HepG2 (cell line): ENCODE results near the gene ABHD1. TPM values are rescaled to one million over a fixed set of nuclear protein-coding genes. Genes with fewer than 3 reads are reported as not detected.

ENCODE experiments used
- CERS6 ChIP-seq: sonication (generic); formaldehyde crosslinking; IDR thresholded peaks from 2 replicates; pipeline ENCODE4 v1.5.0; 2020; ENCODE audit warnings: missing genetic modification reagents
- DNMT1 ChIP-seq: sonication (generic); formaldehyde crosslinking; IDR thresholded peaks from 2 replicates; pipeline ENCODE4 v1.5.1; 2020; ENCODE audit warnings: mild to moderate bottlenecking, missing genetic modification reagents
- EZH2 ChIP-seq: conservative IDR thresholded peaks from 2 replicates; pipeline ENCODE4 v1.6.1; 2012; ENCODE audit warnings: mild to moderate bottlenecking, low read depth, low read length, moderate library complexity
- GTF3A ChIP-seq: sonication (generic); formaldehyde crosslinking; conservative IDR thresholded peaks from 2 replicates; pipeline ENCODE4 v1.4.0; 2020; ENCODE audit warnings: mild to moderate bottlenecking, missing genetic modification reagents
- IRF1 ChIP-seq: sonication (generic); formaldehyde crosslinking; IDR thresholded peaks from 2 replicates; pipeline ENCODE4 v1.4.0; 2020; ENCODE audit warnings: low read depth, mild to moderate bottlenecking, missing genetic modification reagents
- NFE2L1 ChIP-seq: sonication (generic); formaldehyde crosslinking; IDR thresholded peaks from 2 replicates; pipeline ENCODE4 v1.4.0; 2020; ENCODE audit warnings: missing genetic modification reagents, mild to moderate bottlenecking, borderline replicate concordance
- PATZ1 ChIP-seq: sonication (generic); formaldehyde crosslinking; IDR thresholded peaks from 2 replicates; pipeline ENCODE4 v1.4.0; 2020; ENCODE audit warnings: missing genetic modification reagents
- PAXIP1 ChIP-seq: sonication (generic); formaldehyde crosslinking; conservative IDR thresholded peaks from 2 replicates; pipeline ENCODE4 v1.4.0; 2020; ENCODE audit warnings: mild to moderate bottlenecking, missing genetic modification reagents, moderate library complexity
- PLSCR1 ChIP-seq: sonication (generic); formaldehyde crosslinking; IDR thresholded peaks from 2 replicates; pipeline ENCODE4 v1.5.0; 2020; ENCODE audit warnings: missing genetic modification reagents, mild to moderate bottlenecking, borderline replicate concordance
- RARA ChIP-seq: IDR thresholded peaks from 2 replicates; pipeline ENCODE4 v1.6.1; 2016; ENCODE audit warnings: missing genetic modification reagents, missing compliant biosample characterization
- RFX1 ChIP-seq: fragments of 450-650 bp; IDR thresholded peaks from 2 replicates; pipeline ENCODE4 v1.6.1; 2017
- RXRB ChIP-seq: IDR thresholded peaks from 2 replicates; pipeline ENCODE4 v1.6.1; 2016; ENCODE audit warnings: borderline replicate concordance, missing genetic modification reagents, missing compliant biosample characterization
- TBX2 ChIP-seq: sonication (generic); formaldehyde crosslinking; IDR thresholded peaks from 2 replicates; pipeline ENCODE4 v1.5.0; 2020; ENCODE audit warnings: missing genetic modification reagents, mild to moderate bottlenecking, borderline replicate concordance
- TEAD3 ChIP-seq: optimal IDR thresholded peaks from 2 replicates; pipeline ENCODE3; 2016; ENCODE audit warnings: borderline replicate concordance
- WIZ ChIP-seq: sonication (generic); formaldehyde crosslinking; IDR thresholded peaks from 2 replicates; pipeline ENCODE4 v1.5.1; 2020; ENCODE audit warnings: mild to moderate bottlenecking, missing genetic modification reagents
- ZBTB42 ChIP-seq: sonication (generic); formaldehyde crosslinking; IDR thresholded peaks from 2 replicates; pipeline ENCODE4 v1.5.0; 2020; ENCODE audit warnings: mild to moderate bottlenecking, missing genetic modification reagents
- ZFX ChIP-seq: sonication (generic); formaldehyde crosslinking; IDR thresholded peaks from 2 replicates; pipeline ENCODE4 v1.4.0; 2020; ENCODE audit warnings: mild to moderate bottlenecking, low read depth, missing genetic modification reagents, moderate library complexity
- ZNF143 ChIP-seq: sonication (generic); formaldehyde crosslinking; IDR thresholded peaks from 2 replicates; pipeline ENCODE4 v1.4.0; 2020; ENCODE audit warnings: missing genetic modification reagents
- ZNF343 ChIP-seq: sonication (generic); formaldehyde crosslinking; IDR thresholded peaks from 2 replicates; pipeline ENCODE4 v1.4.0; 2020; ENCODE audit warnings: mild to moderate bottlenecking, missing genetic modification reagents
- ZNF530 ChIP-seq: sonication (generic); formaldehyde crosslinking; IDR thresholded peaks from 2 replicates; pipeline ENCODE4 v1.5.0; 2020; ENCODE audit warnings: low read depth, mild to moderate bottlenecking, missing genetic modification reagents
- ZNF605 ChIP-seq: sonication (generic); formaldehyde crosslinking; IDR thresholded peaks from 2 replicates; pipeline ENCODE4 v1.8.0; 2022; ENCODE audit warnings: mild to moderate bottlenecking, missing genetic modification reagents
- ZNF768 ChIP-seq: sonication (generic); formaldehyde crosslinking; IDR thresholded peaks from 2 replicates; pipeline ENCODE4 v1.4.0; 2020; ENCODE audit warnings: missing genetic modification reagents
- polyA plus RNA-seq, 8 experiments: library from polyadenylated mRNA; depleted of rRNA in 3 of 8; stranded (reverse) in 7 of 8; unstranded in 1 of 8; fragments of >200 nt; fragmentation: Illumina TruSeq in 4 of 8; extraction: Trizol in 4 of 8; gene quantifications; 2 replicates each; pipeline versions ENCODE4 v1.2.1 to v1.2.3, GENCODE V29; 2011 to 2016; ENCODE audit warnings: low read depth in 4 of 8, missing spikeins in 1 of 8, mixed read lengths in 1 of 8; ENCODE audit not compliant: insufficient read depth in 1 of 8
- total RNA-seq, 5 experiments: library from RNA; depleted of rRNA; stranded (reverse); fragments of >200 nt; fragmentation: Illumina TruSeq; extraction: Trizol; gene quantifications; 2 replicates each; pipeline ENCODE4 v1.2.3, GENCODE V29; 2016; ENCODE audit warnings: low read depth in 1 of 5

Gene ABHD1
- total and polyA plus RNA-seq, 2 of the 13 experiments (the other 11 are each of a cell fraction or from before 2014, with no cell fraction given), result 0.04 to 0.81 TPM

GRCh38 chr2:27086090-27086723, 37.4 kb upstream of the ABHD1 start (continued):
- no peak for TF ChIP-seq WIZ
- no peak for TF ChIP-seq ZNF605 (CRISPR knock-in tag)
- no peak; the same call in 1 of the 2 replicates for TF ChIP-seq DNMT1 (CRISPR knock-in tag)
- peak; percentile 61 for TF ChIP-seq RARA (CRISPR knock-in tag)
- TF ChIP-seq ZNF143 (CRISPR knock-in tag), result peak; percentile 65; the same call in 1 of the 2 replicates
- 0 out of 2 replicates have a peak, but pooled peaks have one; percentile 24 for TF ChIP-seq GTF3A (CRISPR knock-in tag)
- TF ChIP-seq PLSCR1 (CRISPR knock-in tag), result no peak; the same call in 1 of the 2 replicates
- peak; percentile 69 for TF ChIP-seq PATZ1 (CRISPR knock-in tag)
- TF ChIP-seq EZH2, result no peak
- no peak for TF ChIP-seq RFX1
- TF ChIP-seq ZFX (CRISPR knock-in tag), result no peak
- no peak; the same call in 1 of the 2 replicates for TF ChIP-seq ZNF343 (CRISPR knock-in tag)
- TF ChIP-seq TBX2 (CRISPR knock-in tag), result no peak
- no peak; the same call in 1 of the 2 replicates for TF ChIP-seq PAXIP1 (CRISPR knock-in tag)
- no peak; the same call in 1 of the 2 replicates for TF ChIP-seq CERS6 (CRISPR knock-in tag)
- peak; percentile 28; the same call in 1 of the 2 replicates for TF ChIP-seq ZNF530
- peak; percentile 69 for TF ChIP-seq ZNF768 (CRISPR knock-in tag)
- TF ChIP-seq ZBTB42 (CRISPR knock-in tag), result no peak
- TF ChIP-seq RXRB, result peak; percentile 74; the same call in 1 of the 2 replicates
- TF ChIP-seq NFE2L1 (CRISPR knock-in tag), result no peak
- peak; percentile 66 for TF ChIP-seq TEAD3
- TF ChIP-seq IRF1 (CRISPR knock-in tag), result 0 out of 2 replicates have a peak, but pooled peaks have one; percentile 12
